Lower leg skin (tissue), 3 donors: ENCODE measurements around the gene CAPN13.

Experiments used
- POLR2A ChIP-seq, 2 donors: fragments of 450-650 bp; IDR thresholded peaks; one replicate each; pipeline ENCODE4 v1.6.1; 2016 to 2017; ENCODE audit warnings: antibody characterized with exemption in 2 of 2, mild to moderate bottlenecking in 1 of 2, moderate library complexity in 1 of 2
- TF ChIP-seq, protein P1 (sequence below), 3 donors: fragments of 450-650 bp; IDR thresholded peaks; one replicate each; pipeline ENCODE4 v1.5.1; 2016; ENCODE audit warnings: antibody characterized with exemption in 3 of 3, mild to moderate bottlenecking in 3 of 3, moderate library complexity in 2 of 3

DNA sequence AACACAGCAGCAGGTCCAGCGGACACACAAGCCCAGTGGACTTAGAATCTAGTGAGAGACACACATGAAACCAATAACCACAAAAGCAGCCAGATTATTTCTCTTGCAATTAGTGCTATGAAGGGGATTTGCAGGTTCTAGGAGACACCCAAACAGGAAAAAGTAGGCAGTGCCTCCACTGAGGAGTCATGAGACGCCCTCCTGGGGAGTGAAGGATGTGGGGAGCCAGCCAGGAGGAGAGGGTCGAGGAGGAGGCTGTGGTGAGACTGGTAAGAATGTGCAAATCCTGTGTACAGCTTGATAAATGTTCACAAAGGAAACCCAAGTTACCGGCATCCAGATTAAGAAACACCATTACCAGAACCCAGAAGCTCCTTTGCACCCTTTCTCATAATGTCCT, 2.7 kb upstream of the CAPN13 start:
- TF ChIP-seq, protein P1, sequence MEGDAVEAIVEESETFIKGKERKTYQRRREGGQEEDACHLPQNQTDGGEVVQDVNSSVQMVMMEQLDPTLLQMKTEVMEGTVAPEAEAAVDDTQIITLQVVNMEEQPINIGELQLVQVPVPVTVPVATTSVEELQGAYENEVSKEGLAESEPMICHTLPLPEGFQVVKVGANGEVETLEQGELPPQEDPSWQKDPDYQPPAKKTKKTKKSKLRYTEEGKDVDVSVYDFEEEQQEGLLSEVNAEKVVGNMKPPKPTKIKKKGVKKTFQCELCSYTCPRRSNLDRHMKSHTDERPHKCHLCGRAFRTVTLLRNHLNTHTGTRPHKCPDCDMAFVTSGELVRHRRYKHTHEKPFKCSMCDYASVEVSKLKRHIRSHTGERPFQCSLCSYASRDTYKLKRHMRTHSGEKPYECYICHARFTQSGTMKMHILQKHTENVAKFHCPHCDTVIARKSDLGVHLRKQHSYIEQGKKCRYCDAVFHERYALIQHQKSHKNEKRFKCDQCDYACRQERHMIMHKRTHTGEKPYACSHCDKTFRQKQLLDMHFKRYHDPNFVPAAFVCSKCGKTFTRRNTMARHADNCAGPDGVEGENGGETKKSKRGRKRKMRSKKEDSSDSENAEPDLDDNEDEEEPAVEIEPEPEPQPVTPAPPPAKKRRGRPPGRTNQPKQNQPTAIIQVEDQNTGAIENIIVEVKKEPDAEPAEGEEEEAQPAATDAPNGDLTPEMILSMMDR (IDR thresholded peaks at IDR 0.05) = no peak
- TF ChIP-seq POLR2A (IDR thresholded peaks at IDR 0.05) = no peak
